ENCODE results near the gene RXFP1. TPM values are rescaled to one million over a fixed set of nuclear protein-coding genes. Genes with fewer than 3 reads are reported as not detected.

Gene RXFP1
- polyA plus RNA-seq, 1 of the 3 experiments (the other 2 are of a cell fraction) = not detected

DNA sequence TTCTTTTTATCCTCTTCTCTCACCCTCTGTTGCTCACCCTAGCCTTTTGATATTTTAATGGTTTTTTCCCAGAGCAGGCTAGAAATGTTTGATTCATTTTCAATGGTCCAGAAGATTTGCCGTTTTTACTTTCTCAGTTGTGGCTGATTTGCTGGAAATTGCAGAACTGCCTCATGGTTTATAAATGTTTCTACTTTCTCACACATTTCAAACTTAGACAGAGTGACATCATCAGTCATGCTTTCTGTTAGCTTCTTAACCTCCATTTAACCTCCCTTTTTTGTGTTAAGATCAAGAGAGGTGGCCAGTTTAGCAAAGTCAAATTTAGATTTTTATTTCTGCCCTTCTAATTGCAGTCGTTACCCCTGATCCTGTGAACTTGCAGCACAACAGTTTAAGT lies 8.7 kb downstream of the RXFP1 start:
- TF ChIP-seq FOSL2 (IDR thresholded peaks at IDR 0.05; ENCODE audit: borderline replicate concordance, low read depth) = no peak
- no peak for TF ChIP-seq GATA2 (CRISPR knock-in tag; IDR thresholded peaks at IDR 0.05)
- no peak for TF ChIP-seq TCF12 (IDR thresholded peaks at IDR 0.05)
- no peak for TF ChIP-seq NRF1 (IDR thresholded peaks at IDR 0.05; ENCODE audit: low read depth, low read length)
- TF ChIP-seq EZH2phosphoT487 (IDR thresholded peaks at IDR 0.05; ENCODE audit: borderline replicate concordance, low read depth) = no peak
- no peaks in the 10 kb centered on the region for H3K36me3 ChIP-seq (replicated peaks in 1 of 2; ENCODE audit: control insufficient read depth in 1 of 2, insufficient read depth in 2 of 2, low read length in 1 of 2)
- H3K4me1 ChIP-seq (ENCODE audit: control insufficient read depth in 1 of 2, insufficient read depth in 2 of 2, low read depth in 1 of 2, low read length in 1 of 2) = no peaks in the 10 kb centered on the region
- H3K9me3 ChIP-seq = no peaks in the 10 kb centered on the region
- no peaks in the 10 kb centered on the region for H3K9me2 ChIP-seq
- H2AFZ ChIP-seq (ENCODE audit: low read depth) = no peak overlapping the region
- no peak for DNase-seq
- CTCF ChIA-PET = no interaction called here
- 50% methylated on average over 2 of the region's 2 CpGs for WGBS (ENCODE audit: low lambda C conversion rate)
- H3K27me3 ChIP-seq (ENCODE audit: insufficient read depth) = no peaks in the 10 kb centered on the region
- POLR2A ChIA-PET = no interaction called here
- H3K79me2 ChIP-seq (ENCODE audit: insufficient read depth) = no peaks in the 10 kb centered on the region
- H3K9ac ChIP-seq = no peak overlapping the region
- no peaks in the 10 kb centered on the region for H3F3A ChIP-seq (replicated peaks; ENCODE audit: insufficient read depth)
- H3K27ac ChIP-seq (ENCODE audit: low read depth in 2 of 2, low read length in 1 of 2) = no peak overlapping the region
- no peak overlapping the region for H3K4me3 ChIP-seq (ENCODE audit: low read depth in 2 of 2, low read length in 1 of 2)
- H3K4me2 ChIP-seq = no peak overlapping the region
- no peaks in the 10 kb centered on the region for H4K20me1 ChIP-seq (ENCODE audit: insufficient read depth)

DNA sequence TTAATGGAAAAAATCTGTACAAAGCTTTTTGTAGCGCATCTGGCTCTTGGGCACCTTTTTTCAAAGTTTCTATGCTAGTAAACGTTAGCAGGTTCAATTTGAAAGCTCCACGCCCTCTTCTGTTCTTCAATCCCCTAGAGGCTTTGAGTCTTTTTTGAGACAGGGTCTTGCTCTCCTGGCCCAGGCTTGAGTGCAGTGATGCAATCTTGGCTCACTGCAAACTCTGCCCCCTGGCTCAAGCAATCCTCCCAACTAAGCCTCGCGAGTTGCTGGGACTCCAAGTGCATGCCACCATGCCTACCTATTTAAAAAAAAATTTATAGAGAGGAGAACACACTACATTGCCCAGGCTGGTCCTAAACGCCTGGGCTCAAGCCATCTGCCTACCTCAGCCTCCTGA lies 9.2 kb downstream of the RXFP1 start:
- POLR2A ChIA-PET = no interaction called here

More for the DNA sequence above, 9.2 kb downstream of the RXFP1 start:
- no peaks in the 10 kb centered on the region for H3K79me2 ChIP-seq (ENCODE audit: insufficient read depth)
- H3K4me1 ChIP-seq (ENCODE audit: control insufficient read depth in 1 of 2, insufficient read depth in 2 of 2, low read depth in 1 of 2, low read length in 1 of 2) = no peaks in the 10 kb centered on the region
- no peak overlapping the region for H2AFZ ChIP-seq (ENCODE audit: low read depth)
- WGBS (ENCODE audit: low lambda C conversion rate) = 42% methylated on average over 6 of the region's 6 CpGs
- H3K9me2 ChIP-seq = no peaks in the 10 kb centered on the region
- H3K9me3 ChIP-seq = no peaks in the 10 kb centered on the region
- H3K4me2 ChIP-seq = no peak overlapping the region
- H3K27me3 ChIP-seq (ENCODE audit: insufficient read depth) = no peaks in the 10 kb centered on the region
- TF ChIP-seq EZH2phosphoT487 (IDR thresholded peaks at IDR 0.05; ENCODE audit: borderline replicate concordance, low read depth) = no peak
- TF ChIP-seq NRF1 (IDR thresholded peaks at IDR 0.05; ENCODE audit: low read depth, low read length) = no peak
- no peak for TF ChIP-seq YY1 (IDR thresholded peaks at IDR 0.05; ENCODE audit: low read depth)
- no peak for TF ChIP-seq SMC3 (IDR thresholded peaks at IDR 0.05; ENCODE audit: low read depth, low read length)
- TF ChIP-seq, protein P1, sequence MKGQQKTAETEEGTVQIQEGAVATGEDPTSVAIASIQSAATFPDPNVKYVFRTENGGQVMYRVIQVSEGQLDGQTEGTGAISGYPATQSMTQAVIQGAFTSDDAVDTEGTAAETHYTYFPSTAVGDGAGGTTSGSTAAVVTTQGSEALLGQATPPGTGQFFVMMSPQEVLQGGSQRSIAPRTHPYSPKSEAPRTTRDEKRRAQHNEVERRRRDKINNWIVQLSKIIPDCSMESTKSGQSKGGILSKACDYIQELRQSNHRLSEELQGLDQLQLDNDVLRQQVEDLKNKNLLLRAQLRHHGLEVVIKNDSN (IDR thresholded peaks at IDR 0.05; ENCODE audit: borderline replicate concordance, low read depth) = no peak
- TF ChIP-seq RAD21 (IDR thresholded peaks at IDR 0.05; ENCODE audit: low read length) = no peak
- TF ChIP-seq POLR2AphosphoS5 (IDR thresholded peaks at IDR 0.05; ENCODE audit: low read depth, low read length) = no peak
- no peak for TF ChIP-seq FOSL2 (IDR thresholded peaks at IDR 0.05; ENCODE audit: borderline replicate concordance, low read depth)
- no peak for TF ChIP-seq MXI1 (IDR thresholded peaks at IDR 0.05; ENCODE audit: low read depth, low read length)
- no peak for TF ChIP-seq FOXM1 (IDR thresholded peaks at IDR 0.05; ENCODE audit: low read depth)
- TF ChIP-seq NFIC (IDR thresholded peaks at IDR 0.05; ENCODE audit: borderline replicate concordance) = no peak
- TF ChIP-seq, protein P2, sequence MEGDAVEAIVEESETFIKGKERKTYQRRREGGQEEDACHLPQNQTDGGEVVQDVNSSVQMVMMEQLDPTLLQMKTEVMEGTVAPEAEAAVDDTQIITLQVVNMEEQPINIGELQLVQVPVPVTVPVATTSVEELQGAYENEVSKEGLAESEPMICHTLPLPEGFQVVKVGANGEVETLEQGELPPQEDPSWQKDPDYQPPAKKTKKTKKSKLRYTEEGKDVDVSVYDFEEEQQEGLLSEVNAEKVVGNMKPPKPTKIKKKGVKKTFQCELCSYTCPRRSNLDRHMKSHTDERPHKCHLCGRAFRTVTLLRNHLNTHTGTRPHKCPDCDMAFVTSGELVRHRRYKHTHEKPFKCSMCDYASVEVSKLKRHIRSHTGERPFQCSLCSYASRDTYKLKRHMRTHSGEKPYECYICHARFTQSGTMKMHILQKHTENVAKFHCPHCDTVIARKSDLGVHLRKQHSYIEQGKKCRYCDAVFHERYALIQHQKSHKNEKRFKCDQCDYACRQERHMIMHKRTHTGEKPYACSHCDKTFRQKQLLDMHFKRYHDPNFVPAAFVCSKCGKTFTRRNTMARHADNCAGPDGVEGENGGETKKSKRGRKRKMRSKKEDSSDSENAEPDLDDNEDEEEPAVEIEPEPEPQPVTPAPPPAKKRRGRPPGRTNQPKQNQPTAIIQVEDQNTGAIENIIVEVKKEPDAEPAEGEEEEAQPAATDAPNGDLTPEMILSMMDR (IDR thresholded peaks at IDR 0.05) = no peak
- no peak for TF ChIP-seq RFX5 (IDR thresholded peaks at IDR 0.05; ENCODE audit: low read length)
- TF ChIP-seq, protein P3, sequence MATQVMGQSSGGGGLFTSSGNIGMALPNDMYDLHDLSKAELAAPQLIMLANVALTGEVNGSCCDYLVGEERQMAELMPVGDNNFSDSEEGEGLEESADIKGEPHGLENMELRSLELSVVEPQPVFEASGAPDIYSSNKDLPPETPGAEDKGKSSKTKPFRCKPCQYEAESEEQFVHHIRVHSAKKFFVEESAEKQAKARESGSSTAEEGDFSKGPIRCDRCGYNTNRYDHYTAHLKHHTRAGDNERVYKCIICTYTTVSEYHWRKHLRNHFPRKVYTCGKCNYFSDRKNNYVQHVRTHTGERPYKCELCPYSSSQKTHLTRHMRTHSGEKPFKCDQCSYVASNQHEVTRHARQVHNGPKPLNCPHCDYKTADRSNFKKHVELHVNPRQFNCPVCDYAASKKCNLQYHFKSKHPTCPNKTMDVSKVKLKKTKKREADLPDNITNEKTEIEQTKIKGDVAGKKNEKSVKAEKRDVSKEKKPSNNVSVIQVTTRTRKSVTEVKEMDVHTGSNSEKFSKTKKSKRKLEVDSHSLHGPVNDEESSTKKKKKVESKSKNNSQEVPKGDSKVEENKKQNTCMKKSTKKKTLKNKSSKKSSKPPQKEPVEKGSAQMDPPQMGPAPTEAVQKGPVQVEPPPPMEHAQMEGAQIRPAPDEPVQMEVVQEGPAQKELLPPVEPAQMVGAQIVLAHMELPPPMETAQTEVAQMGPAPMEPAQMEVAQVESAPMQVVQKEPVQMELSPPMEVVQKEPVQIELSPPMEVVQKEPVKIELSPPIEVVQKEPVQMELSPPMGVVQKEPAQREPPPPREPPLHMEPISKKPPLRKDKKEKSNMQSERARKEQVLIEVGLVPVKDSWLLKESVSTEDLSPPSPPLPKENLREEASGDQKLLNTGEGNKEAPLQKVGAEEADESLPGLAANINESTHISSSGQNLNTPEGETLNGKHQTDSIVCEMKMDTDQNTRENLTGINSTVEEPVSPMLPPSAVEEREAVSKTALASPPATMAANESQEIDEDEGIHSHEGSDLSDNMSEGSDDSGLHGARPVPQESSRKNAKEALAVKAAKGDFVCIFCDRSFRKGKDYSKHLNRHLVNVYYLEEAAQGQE (IDR thresholded peaks at IDR 0.05; ENCODE audit: low read depth, low read length) = no peak
- TF ChIP-seq, protein P4, sequence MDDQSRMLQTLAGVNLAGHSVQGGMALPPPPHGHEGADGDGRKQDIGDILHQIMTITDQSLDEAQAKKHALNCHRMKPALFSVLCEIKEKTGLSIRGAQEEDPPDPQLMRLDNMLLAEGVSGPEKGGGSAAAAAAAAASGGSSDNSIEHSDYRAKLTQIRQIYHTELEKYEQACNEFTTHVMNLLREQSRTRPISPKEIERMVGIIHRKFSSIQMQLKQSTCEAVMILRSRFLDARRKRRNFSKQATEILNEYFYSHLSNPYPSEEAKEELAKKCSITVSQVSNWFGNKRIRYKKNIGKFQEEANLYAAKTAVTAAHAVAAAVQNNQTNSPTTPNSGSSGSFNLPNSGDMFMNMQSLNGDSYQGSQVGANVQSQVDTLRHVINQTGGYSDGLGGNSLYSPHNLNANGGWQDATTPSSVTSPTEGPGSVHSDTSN (IDR thresholded peaks at IDR 0.05) = no peak
- no peak for TF ChIP-seq TAF1 (IDR thresholded peaks at IDR 0.05; ENCODE audit: borderline replicate concordance, low read depth, low read length)
- TF ChIP-seq TEAD4 (IDR thresholded peaks at IDR 0.05; ENCODE audit: borderline replicate concordance, insufficient read depth) = no peak
- H3K36me3 ChIP-seq (replicated peaks in 1 of 2; ENCODE audit: control insufficient read depth in 1 of 2, insufficient read depth in 2 of 2, low read length in 1 of 2) = no peaks in the 10 kb centered on the region
- H3F3A ChIP-seq (replicated peaks; ENCODE audit: insufficient read depth) = no peaks in the 10 kb centered on the region
- no peak overlapping the region for H3K4me3 ChIP-seq (ENCODE audit: low read depth in 2 of 2, low read length in 1 of 2)
- no peak for DNase-seq
- no peak overlapping the region for H3K9ac ChIP-seq
- H3K27ac ChIP-seq (ENCODE audit: low read depth in 2 of 2, low read length in 1 of 2) = no peak overlapping the region
- CTCF ChIA-PET = no interaction called here
- H4K20me1 ChIP-seq (ENCODE audit: insufficient read depth) = no peaks in the 10 kb centered on the region

Measured in SK-N-SH (cell line).